Chondrocyte (in vitro differentiated cells): ENCODE measurements around the gene PLD1. TPM values are rescaled to one million over a fixed set of nuclear protein-coding genes. Genes with fewer than 3 reads are reported as not detected.
A peak's percentile ranks its signal among the peaks of the same experiment; 100 is the strongest.

Source experiments
- DNase-seq: peaks from one replicate; pipeline ENCODE4 v3.0.0; 2021; ENCODE audit warnings: mixed read lengths, low spot score
- H3K27ac Mint-ChIP-seq: one replicate; pipeline ENCODE4 v1.8.0; 2021; ENCODE audit warnings: mild to moderate bottlenecking, moderate library complexity, mixed read lengths; ENCODE audit not compliant: unreplicated experiment
- H3K27me3 Mint-ChIP-seq: 2 replicates; pipeline ENCODE4 v1.8.0; 2021; ENCODE audit warnings: low read depth, mixed read lengths
- H3K36me3 Mint-ChIP-seq: 2 replicates; pipeline ENCODE4 v1.8.0; 2021; ENCODE audit warnings: low read depth, mixed read lengths
- H3K4me1 Mint-ChIP-seq: 2 replicates; pipeline ENCODE4 v1.8.0; 2021; ENCODE audit warnings: low read depth, mild to moderate bottlenecking, mixed read lengths
- H3K4me3 Mint-ChIP-seq: one replicate; pipeline ENCODE4 v1.8.0; 2021; ENCODE audit warnings: mild to moderate bottlenecking, moderate library complexity, mixed read lengths; ENCODE audit not compliant: unreplicated experiment
- H3K9me3 Mint-ChIP-seq: 2 replicates; pipeline ENCODE4 v1.8.0; 2021; ENCODE audit warnings: low read depth, mixed read lengths
- total RNA-seq: library from RNA; stranded (reverse); gene quantifications from 3 replicates; pipeline ENCODE4 v1.2.1, GENCODE V29; 2021
- TF ChIP-seq, protein P1 (sequence below): fragments of 200-600 bp; sonication (generic); IDR thresholded peaks from 2 replicates; pipeline ENCODE4 v1.5.0; 2021; ENCODE audit warnings: antibody characterized with exemption, mild to moderate bottlenecking, moderate library complexity

PLD1 gene
- total RNA-seq, 1 donor from 2014 or later: 17.0 TPM

DNA sequence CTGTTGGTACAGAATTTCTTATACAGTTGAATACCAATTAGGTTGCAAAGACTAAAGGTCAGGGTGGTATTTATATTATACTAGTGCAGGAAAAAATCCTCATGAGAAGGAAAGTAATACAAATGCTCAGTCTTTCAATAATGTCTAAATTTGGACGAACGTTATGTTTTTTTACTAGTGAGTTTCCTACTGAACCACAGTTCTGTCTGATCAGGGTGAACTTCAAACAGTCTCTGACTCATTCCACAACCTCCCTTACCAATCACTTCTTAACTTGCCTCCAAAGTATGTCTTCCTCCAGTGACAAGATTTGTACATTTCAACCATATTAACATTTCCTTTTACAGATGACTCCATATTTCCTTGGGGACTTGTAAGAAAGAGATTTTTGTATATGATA is 36.3 kb upstream of the PLD1 start:
- Mint-ChIP-seq H3K4me1 (peaks cover 69% of the 10 kb centered on the region), H3K9me3 (no peaks in the 10 kb centered on the region), H3K27ac (peak overlapping the region; percentile 0), H3K36me3 (no peaks in the 10 kb centered on the region), H3K4me3 (no peak overlapping the region), H3K27me3 (no peaks in the 10 kb centered on the region)
- TF ChIP-seq, protein P1, sequence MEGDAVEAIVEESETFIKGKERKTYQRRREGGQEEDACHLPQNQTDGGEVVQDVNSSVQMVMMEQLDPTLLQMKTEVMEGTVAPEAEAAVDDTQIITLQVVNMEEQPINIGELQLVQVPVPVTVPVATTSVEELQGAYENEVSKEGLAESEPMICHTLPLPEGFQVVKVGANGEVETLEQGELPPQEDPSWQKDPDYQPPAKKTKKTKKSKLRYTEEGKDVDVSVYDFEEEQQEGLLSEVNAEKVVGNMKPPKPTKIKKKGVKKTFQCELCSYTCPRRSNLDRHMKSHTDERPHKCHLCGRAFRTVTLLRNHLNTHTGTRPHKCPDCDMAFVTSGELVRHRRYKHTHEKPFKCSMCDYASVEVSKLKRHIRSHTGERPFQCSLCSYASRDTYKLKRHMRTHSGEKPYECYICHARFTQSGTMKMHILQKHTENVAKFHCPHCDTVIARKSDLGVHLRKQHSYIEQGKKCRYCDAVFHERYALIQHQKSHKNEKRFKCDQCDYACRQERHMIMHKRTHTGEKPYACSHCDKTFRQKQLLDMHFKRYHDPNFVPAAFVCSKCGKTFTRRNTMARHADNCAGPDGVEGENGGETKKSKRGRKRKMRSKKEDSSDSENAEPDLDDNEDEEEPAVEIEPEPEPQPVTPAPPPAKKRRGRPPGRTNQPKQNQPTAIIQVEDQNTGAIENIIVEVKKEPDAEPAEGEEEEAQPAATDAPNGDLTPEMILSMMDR: no peak
- no peak for DNase-seq

GRCh38 chr3:171845481-171846284 is 35.4 kb upstream of the PLD1 start:
- no peaks in the 10 kb centered on the region for H3K36me3 Mint-ChIP-seq
- TF ChIP-seq, protein P1: no peak
- no peaks in the 10 kb centered on the region for H3K27me3 Mint-ChIP-seq
- peak overlapping the region; percentile 8 for H3K27ac Mint-ChIP-seq
- H3K4me3 Mint-ChIP-seq: no peak overlapping the region
- DNase-seq: no peak
- no peaks in the 10 kb centered on the region for H3K9me3 Mint-ChIP-seq
- H3K4me1 Mint-ChIP-seq: peaks cover 69% of the 10 kb centered on the region

DNA sequence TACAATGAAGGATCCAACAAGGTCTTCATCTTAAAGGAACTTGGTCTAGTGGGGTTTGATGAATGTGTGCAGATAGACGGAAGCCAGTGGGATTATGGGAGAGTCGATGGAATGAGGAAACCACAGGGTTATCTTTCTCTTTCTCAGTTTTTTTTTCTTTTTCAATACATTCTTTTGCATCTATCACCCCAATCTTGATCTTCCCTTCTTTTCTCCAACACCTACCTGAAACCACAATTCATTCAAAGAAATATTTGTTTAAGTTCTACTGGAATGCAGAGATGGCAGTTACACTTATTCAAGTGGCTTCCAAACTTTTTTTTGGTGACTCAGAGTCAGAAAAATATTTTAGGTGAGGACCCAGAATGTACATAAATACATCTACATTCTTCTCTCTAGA is 34.6 kb upstream of the PLD1 start:
- H3K4me1 Mint-ChIP-seq: peaks cover 68% of the 10 kb centered on the region
- TF ChIP-seq, protein P1: no peak

GRCh38 chr3:171842864-171843518 is 32.7 kb upstream of the PLD1 start, which contains the start of gene TMEM212:
TMEM212 (plus strand) TSS chr3:171843349; CDS start chr3:171843384, 35 bp downstream.
- peaks cover 70% of the 10 kb centered on the region for H3K4me1 Mint-ChIP-seq
- no peaks in the 10 kb centered on the region for H3K27me3 Mint-ChIP-seq
- no peaks in the 10 kb centered on the region for H3K36me3 Mint-ChIP-seq
- no peaks in the 10 kb centered on the region for H3K9me3 Mint-ChIP-seq
- TF ChIP-seq, protein P1: no peak
- no peak for DNase-seq
- peak within 1 kb of the TSS; percentile 77 for H3K27ac Mint-ChIP-seq
- no peak within 1 kb of the TSS for H3K4me3 Mint-ChIP-seq

More for the DNA sequence above, 34.6 kb upstream of the PLD1 start:
- Mint-ChIP-seq H3K9me3 (no peaks in the 10 kb centered on the region), H3K36me3 (no peaks in the 10 kb centered on the region), H3K4me3 (no peak overlapping the region), H3K27me3 (no peaks in the 10 kb centered on the region), H3K27ac (peak overlapping the region; percentile 71)
- DNase-seq: no peak

- peaks cover 68% of the 10 kb centered on the region for H3K4me1 Mint-ChIP-seq
- no peak for DNase-seq
- H3K27ac Mint-ChIP-seq: peak overlapping the region; percentile 1
Observed at GRCh38 chr3:171841620-171842000, 31.3 kb upstream of the PLD1 start.

More at GRCh38 chr3:171841620-171842000, 31.3 kb upstream of the PLD1 start:
- no peaks in the 10 kb centered on the region for H3K36me3 Mint-ChIP-seq
- TF ChIP-seq, protein P1: no peak
- H3K9me3 Mint-ChIP-seq: no peaks in the 10 kb centered on the region
- H3K27me3 Mint-ChIP-seq: no peaks in the 10 kb centered on the region
- no peak overlapping the region for H3K4me3 Mint-ChIP-seq
